Effector memory CD4-positive, alpha-beta T cell (primary cell): ENCODE results near the gene PDS5A.

Source experiments
- DNase-seq, 3 donors: peaks; one replicate each; pipeline ENCODE4 v3.0.0-alpha.2; 2020
- H3K27ac ChIP-seq: 2 replicates; pipeline ENCODE4 v1.7.0; 2013; ENCODE audit warnings: mild to moderate bottlenecking, low read length, moderate library complexity; ENCODE audit not compliant: insufficient read depth, poor library complexity, severe bottlenecking
- H3K27me3 ChIP-seq: replicated peaks from 2 replicates; pipeline ENCODE4 v1.7.0; 2013; ENCODE audit warnings: mild to moderate bottlenecking, low read length; ENCODE audit not compliant: insufficient read depth, control insufficient read depth, poor library complexity, severe bottlenecking
- H3K36me3 ChIP-seq: 2 replicates; pipeline ENCODE4 v1.7.0; 2013; ENCODE audit warnings: mild to moderate bottlenecking, low read length, moderate library complexity; ENCODE audit not compliant: control insufficient read depth, insufficient read depth
- H3K4me1 ChIP-seq: 2 replicates; pipeline ENCODE4 v1.7.0; 2013; ENCODE audit warnings: low read length, mild to moderate bottlenecking; ENCODE audit not compliant: control insufficient read depth, insufficient read depth, poor library complexity, severe bottlenecking
- H3K4me3 ChIP-seq: 2 replicates; pipeline ENCODE4 v1.7.0; 2013; ENCODE audit warnings: low read length, low read depth, mild to moderate bottlenecking; ENCODE audit not compliant: insufficient read depth, poor library complexity, severe bottlenecking
- H3K9me3 ChIP-seq: 2 replicates; pipeline ENCODE4 v1.7.0; 2013; ENCODE audit warnings: mild to moderate bottlenecking, low read length, moderate library complexity; ENCODE audit not compliant: control insufficient read depth

PDS5A gene

DNA sequence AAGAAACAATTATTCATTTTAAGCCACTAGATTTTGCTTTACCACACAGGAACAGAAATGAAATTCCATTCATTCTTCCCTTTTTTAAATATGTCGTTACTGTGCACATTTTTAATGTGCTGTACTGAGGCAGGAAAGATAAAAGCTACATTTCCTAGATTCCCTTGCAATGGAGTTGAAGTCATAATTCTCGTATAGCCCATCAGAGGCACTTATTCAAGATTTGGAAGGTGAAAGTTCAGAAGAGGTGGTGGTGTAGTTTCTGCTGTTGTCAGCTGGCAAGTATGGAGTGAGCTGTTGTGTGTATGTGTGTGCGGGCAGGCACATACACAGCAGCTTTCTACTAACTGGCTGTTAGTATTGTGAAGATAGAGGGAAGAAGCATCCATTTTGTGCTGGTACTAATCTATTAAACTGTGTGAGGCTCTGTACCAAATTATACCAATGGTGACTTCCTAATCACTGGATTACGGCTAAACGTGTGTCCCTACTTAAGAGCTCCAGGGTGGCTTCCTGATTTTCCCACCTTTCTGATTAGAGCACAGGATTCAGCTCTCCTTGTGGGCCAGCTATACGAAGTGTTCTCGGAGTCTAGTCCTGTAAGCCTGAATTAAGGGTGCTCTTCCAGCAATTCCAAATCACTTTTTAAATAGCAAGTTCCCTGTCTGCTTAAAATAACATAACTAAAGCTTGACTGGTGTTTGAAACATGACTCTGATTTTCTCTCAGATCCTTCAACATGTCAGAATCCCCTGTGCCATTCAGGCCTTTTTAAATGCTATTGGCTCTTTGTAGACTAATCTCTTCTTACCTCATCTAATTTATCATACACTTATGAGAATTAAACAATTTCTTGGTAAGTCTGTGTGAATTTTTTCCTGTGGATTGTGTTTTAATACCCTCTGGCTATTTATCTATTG lies 43.8 kb downstream of the PDS5A start:
- Histone ChIP-seq H3K4me3 (no peak overlapping the region), H3K27me3 (no peaks in the 10 kb centered on the region), H3K9me3 (no peaks in the 10 kb centered on the region), H3K27ac (peak overlapping the region; percentile 4), H3K36me3 (no peaks in the 10 kb centered on the region), H3K4me1 (peaks cover 17% of the 10 kb centered on the region)
- DNase-seq = no peak

DNA sequence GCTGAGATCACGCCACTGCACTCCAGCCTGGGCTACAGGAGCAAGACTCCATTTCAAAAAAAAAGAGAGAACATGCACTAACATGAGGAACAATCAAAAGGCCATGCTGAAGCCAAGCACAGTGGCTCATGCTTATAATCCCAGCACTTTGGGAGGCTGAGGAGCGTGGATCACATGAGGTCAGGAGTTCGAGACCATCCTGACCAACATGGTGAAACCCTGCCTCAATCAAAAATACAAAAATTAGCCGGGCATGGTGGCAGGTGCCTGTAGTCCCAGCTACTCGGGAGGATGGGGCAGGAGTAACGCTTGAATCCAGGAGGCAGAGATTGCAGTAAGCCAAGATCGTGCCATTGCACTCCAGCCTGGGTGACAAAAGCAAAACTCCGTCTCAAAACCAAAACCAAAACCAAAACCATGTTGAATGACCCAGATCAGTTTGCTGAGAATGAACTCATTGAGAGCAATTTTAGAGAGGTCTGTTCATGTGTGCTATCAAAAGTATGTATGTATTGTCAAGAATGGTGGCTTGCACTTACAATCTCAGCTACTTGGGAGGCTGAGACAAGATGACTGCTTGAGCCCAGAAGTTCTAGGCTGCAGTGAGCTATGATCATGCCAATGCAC lies 44.8 kb downstream of the PDS5A start:
- H3K9me3 ChIP-seq = no peaks in the 10 kb centered on the region
- peaks cover 17% of the 10 kb centered on the region for H3K4me1 ChIP-seq
- H3K27ac ChIP-seq = no peak overlapping the region
- DNase-seq = no peak
- peaks cover 2% of the 10 kb centered on the region for H3K36me3 ChIP-seq
- H3K4me3 ChIP-seq = no peak overlapping the region
- H3K27me3 ChIP-seq = no peaks in the 10 kb centered on the region

DNA sequence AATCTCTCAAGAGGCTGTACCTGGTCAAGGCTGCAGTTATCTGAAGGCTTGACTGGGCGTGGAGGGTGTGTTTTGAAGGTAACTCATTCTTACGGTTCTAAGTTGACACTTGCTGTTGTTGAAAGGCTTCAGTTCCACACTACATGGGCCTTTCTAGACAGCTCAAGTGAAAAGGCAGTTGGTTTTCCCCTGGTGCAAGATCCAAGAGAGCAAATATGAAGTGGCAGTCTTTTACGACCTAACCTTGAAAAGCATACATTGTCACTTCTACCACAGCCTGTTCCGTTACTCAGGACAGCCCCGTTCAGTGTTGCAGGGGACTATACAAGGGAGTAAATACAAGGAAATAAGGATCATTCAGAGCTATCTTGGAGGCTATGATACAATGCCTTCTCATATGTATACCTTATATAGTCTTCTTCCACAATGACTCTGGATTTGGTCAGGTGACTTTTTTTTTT lies 46.2 kb downstream of the PDS5A start:
- DNase-seq = no peak
- peaks cover 14% of the 10 kb centered on the region for H3K4me1 ChIP-seq
- peaks cover 12% of the 10 kb centered on the region for H3K36me3 ChIP-seq
- no peaks in the 10 kb centered on the region for H3K9me3 ChIP-seq
- H3K27me3 ChIP-seq = no peaks in the 10 kb centered on the region
- H3K4me3 ChIP-seq = no peak overlapping the region
- no peak overlapping the region for H3K27ac ChIP-seq

DNA sequence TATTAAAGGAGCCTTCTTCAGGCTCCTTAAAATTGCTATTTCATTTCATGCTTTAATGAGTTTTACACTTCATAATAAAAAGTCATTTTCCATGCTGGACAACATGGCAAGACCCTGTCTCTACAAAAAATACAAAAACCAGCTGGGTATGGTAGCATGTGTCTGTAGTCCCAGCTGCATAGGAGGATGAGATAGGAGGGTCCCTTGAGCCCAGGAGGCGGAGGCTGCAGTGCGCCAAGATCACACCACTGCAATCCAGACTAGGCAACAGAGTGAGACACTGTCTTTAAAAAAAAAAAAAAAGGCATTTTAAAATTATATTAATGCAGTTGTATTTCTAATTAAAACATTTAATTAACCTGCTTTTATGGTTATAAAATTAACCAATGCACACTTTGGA lies 49.2 kb downstream of the PDS5A start:
- Histone ChIP-seq H3K4me1 (peaks cover 5% of the 10 kb centered on the region), H3K36me3 (peaks cover 16% of the 10 kb centered on the region), H3K27ac (no peak overlapping the region), H3K9me3 (no peaks in the 10 kb centered on the region), H3K4me3 (no peak overlapping the region), H3K27me3 (no peaks in the 10 kb centered on the region)
- DNase-seq = no peak

DNA sequence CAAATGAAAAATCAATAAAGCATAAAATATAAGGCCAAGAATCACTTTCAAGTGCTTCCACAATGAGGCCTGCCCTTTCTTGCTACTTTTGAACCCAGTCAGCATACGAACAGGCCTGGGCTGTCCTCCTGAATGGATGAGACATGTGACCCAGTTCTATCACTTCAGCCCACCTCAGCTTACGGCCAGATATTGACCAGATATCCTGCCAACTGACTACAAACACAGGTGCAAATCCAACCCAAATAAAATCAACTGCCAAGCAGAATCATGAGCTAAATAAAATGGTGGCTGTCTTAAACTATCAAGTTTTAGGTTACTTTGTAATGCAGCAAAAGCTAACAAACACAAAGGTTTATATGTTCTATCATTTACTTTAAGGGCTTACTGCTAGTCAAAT lies 53.7 kb downstream of the PDS5A start:
- no peaks in the 10 kb centered on the region for H3K27me3 ChIP-seq

DNA sequence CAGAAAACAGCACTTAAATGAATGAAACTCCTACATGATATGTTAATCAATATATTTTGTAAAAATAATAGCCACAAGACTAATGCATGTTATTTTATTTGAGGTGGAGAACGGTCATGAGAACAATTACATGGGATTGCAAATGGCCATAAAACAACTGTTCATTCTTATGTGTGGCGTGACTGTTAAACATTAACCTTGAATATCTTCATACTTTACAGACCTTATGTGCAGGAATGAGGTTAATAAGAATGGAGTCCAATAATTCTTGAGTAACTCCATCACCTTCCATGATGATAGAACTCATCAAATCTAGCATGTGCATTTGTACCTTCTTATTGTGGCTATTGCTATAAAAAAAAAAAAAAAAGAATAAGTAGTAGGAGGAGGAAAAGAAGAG lies 55.3 kb downstream of the PDS5A start:
- Histone ChIP-seq H3K27me3 (no peaks in the 10 kb centered on the region), H3K27ac (no peak overlapping the region), H3K4me3 (no peak overlapping the region), H3K36me3 (peaks cover 31% of the 10 kb centered on the region), H3K4me1 (no peaks in the 10 kb centered on the region), H3K9me3 (no peaks in the 10 kb centered on the region)
- no peak for DNase-seq

More for the DNA sequence above, 53.7 kb downstream of the PDS5A start:
- Histone ChIP-seq H3K36me3 (peaks cover 30% of the 10 kb centered on the region), H3K4me1 (no peaks in the 10 kb centered on the region), H3K4me3 (no peak overlapping the region), H3K9me3 (no peaks in the 10 kb centered on the region), H3K27ac (no peak overlapping the region)
- DNase-seq = no peak

DNA sequence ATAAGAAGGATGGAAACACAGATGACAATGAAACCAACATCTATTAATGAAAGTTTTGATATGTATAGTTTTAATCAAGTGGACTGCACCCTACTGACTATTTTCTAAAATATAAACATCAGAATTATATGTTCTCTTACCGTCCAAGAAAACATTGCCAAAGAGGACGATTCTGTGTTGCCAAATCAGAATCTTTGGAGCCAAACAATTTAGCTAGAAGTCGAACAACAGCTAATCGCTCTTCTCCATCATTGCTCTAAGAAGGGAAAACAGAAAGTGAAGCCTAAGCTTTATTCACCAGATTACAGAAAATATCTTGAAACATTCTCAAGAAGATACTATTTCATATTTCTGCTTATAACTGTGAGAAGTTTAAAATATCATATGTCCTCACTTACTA lies 64.2 kb downstream of the PDS5A start:
- Histone ChIP-seq H3K4me1 (no peaks in the 10 kb centered on the region), H3K27ac (no peak overlapping the region), H3K36me3 (peaks cover 66% of the 10 kb centered on the region), H3K4me3 (no peak overlapping the region), H3K9me3 (no peaks in the 10 kb centered on the region), H3K27me3 (no peaks in the 10 kb centered on the region)
- no peak for DNase-seq

DNA sequence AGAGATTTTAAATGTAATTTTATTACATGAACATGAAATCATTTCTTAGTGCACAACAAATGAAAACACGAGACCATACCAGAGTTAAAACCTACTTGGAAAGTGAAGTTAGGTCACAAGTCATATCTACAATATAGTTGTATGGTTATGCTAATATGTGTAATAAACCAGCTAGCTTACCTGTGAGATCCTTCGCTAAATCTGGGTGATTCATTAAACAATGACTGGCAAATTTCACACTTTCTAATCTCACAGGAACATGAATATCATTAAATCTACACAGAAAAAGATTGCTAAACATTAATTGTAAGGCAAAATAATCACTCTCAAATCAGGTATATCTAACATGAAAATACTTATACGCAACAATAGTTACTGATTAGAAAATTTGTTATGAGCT lies 67.6 kb downstream of the PDS5A start:
- Histone ChIP-seq H3K36me3 (peaks cover 42% of the 10 kb centered on the region), H3K4me1 (no peaks in the 10 kb centered on the region), H3K27ac (no peak overlapping the region), H3K27me3 (no peaks in the 10 kb centered on the region), H3K4me3 (no peak overlapping the region), H3K9me3 (no peaks in the 10 kb centered on the region)
- no peak for DNase-seq

DNA sequence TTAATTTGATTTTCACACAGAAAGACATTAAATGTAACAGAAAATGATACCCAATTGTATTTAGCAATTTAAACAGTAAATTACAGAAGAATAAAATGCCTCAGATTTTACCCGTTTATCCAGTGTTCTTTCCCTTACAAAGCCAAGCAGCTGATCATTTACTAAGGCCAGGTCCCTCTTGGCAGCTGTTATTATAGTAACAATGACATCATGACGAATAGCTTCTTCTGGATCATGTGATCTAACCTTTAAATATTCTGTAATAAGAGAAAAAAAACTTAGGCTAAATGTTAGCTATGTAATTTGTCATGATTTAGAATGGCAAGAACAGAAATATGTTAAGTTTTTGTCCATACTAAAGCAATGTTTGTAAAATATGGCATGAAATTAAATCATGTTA lies 69.4 kb downstream of the PDS5A start:
- DNase-seq = no peak
- no peaks in the 10 kb centered on the region for H3K27me3 ChIP-seq

DNA sequence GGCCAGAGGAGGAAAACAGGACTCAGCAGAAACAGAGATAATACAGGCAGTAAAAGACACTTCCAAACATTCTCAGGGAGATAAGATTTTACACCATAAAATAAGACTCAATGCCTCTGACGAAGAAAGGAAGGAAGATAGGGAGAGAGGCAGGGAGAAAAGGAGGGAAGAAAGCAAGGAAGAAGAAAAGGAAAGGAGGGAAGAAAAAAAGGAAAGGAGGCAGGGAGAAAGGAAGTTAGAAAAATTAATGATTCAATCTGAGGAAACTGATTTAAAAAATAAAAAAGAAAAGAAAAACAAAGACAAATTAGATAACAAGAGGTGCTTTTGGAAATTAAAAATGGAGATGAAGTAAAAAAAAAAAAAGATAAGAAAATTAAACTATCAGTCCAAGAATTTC lies 72.1 kb downstream of the PDS5A start:
- no peaks in the 10 kb centered on the region for H3K27me3 ChIP-seq
- H3K36me3 ChIP-seq = peaks cover 38% of the 10 kb centered on the region
- H3K27ac ChIP-seq = no peak overlapping the region
- H3K9me3 ChIP-seq = no peaks in the 10 kb centered on the region
- H3K4me1 ChIP-seq = no peaks in the 10 kb centered on the region
- no peak for DNase-seq
- H3K4me3 ChIP-seq = no peak overlapping the region

More for the DNA sequence above, 69.4 kb downstream of the PDS5A start:
- H3K36me3 ChIP-seq = peaks cover 39% of the 10 kb centered on the region
- no peaks in the 10 kb centered on the region for H3K9me3 ChIP-seq
- no peak overlapping the region for H3K4me3 ChIP-seq
- H3K4me1 ChIP-seq = no peaks in the 10 kb centered on the region
- H3K27ac ChIP-seq = no peak overlapping the region
